ENCODE measurements around the gene TTC12. TPM values are rescaled to one million over a fixed set of nuclear protein-coding genes. Genes with fewer than 3 reads are reported as not detected.

The TTC12 gene
- total RNA-seq, 4 donors from 2014 or later: 2.2 to 14.7 (median 10.8) TPM

DNA sequence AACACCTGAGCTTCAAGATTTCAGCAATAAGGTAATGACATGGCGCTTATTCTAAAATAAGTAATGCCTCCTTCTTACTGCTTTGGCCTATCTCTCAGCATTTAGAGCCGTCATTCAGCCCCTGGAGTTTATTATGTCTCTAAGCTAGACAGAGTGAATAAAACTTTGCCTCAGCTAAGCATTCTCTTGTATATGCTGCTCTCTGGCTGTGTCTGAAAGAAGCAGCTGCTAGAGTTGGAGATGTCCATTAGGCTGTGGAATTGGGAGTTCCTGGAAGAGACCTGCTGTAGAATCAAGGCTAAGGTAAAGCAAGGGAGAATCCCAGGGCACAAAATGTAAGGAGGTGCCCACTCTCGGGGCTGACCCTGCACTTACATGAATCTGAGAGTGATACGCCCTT, 35.5 kb upstream of the TTC12 start:
- intact Hi-C loops (cut with DNase I): no loop called here
- TF ChIP-seq, protein P1, sequence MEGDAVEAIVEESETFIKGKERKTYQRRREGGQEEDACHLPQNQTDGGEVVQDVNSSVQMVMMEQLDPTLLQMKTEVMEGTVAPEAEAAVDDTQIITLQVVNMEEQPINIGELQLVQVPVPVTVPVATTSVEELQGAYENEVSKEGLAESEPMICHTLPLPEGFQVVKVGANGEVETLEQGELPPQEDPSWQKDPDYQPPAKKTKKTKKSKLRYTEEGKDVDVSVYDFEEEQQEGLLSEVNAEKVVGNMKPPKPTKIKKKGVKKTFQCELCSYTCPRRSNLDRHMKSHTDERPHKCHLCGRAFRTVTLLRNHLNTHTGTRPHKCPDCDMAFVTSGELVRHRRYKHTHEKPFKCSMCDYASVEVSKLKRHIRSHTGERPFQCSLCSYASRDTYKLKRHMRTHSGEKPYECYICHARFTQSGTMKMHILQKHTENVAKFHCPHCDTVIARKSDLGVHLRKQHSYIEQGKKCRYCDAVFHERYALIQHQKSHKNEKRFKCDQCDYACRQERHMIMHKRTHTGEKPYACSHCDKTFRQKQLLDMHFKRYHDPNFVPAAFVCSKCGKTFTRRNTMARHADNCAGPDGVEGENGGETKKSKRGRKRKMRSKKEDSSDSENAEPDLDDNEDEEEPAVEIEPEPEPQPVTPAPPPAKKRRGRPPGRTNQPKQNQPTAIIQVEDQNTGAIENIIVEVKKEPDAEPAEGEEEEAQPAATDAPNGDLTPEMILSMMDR (IDR thresholded peaks at IDR 0.05): no peak
- TF ChIP-seq POLR2A (IDR thresholded peaks at IDR 0.05): no peak

DNA sequence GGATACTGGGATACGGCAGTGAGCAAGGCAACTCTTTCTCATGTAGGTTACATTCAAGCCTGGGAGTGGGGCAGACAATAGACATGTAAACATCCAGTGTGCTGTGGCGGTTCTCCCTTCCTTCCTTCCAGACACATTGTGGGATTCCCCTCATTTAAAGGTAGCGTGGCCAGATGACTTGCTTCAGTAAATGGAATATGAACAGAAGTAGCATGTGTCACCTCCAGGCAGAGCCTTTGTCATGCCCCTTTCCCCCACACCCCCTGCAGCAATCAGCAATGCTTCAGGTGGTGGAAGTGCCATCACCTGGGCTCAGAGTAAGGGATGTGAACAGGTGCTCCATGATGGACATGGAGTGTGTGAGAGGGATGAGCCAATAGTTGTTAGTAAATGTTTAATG, 34.8 kb upstream of the TTC12 start:
- H3K27ac ChIP-seq: no peak overlapping the region
- H3K9me3 ChIP-seq: no peaks in the 10 kb centered on the region
- intact Hi-C loops (cut with DNase I): no loop called here
- no peak for DNase-seq
- H3K36me3 ChIP-seq: no peaks in the 10 kb centered on the region
- TF ChIP-seq POLR2A (IDR thresholded peaks at IDR 0.05): no peak
- TF ChIP-seq, protein P1 (IDR thresholded peaks at IDR 0.05): no peak
- H3K4me1 ChIP-seq: no peaks in the 10 kb centered on the region
- no peaks in the 10 kb centered on the region for H3K27me3 ChIP-seq
- WGBS, 2 donors: 74 to 100% methylated on average over 2 to 3 of the region's 3 CpGs
- no peak overlapping the region for H3K4me3 ChIP-seq

More for the DNA sequence above, 35.5 kb upstream of the TTC12 start:
- H3K27me3 ChIP-seq: no peaks in the 10 kb centered on the region
- H3K4me3 ChIP-seq: no peak overlapping the region
- H3K4me1 ChIP-seq: no peaks in the 10 kb centered on the region
- WGBS, 2 donors: 76 to 78% methylated on average over 4 of the region's 4 CpGs
- no peaks in the 10 kb centered on the region for H3K9me3 ChIP-seq
- DNase-seq: no peak
- H3K36me3 ChIP-seq: no peaks in the 10 kb centered on the region
- H3K27ac ChIP-seq: no peak overlapping the region

DNA sequence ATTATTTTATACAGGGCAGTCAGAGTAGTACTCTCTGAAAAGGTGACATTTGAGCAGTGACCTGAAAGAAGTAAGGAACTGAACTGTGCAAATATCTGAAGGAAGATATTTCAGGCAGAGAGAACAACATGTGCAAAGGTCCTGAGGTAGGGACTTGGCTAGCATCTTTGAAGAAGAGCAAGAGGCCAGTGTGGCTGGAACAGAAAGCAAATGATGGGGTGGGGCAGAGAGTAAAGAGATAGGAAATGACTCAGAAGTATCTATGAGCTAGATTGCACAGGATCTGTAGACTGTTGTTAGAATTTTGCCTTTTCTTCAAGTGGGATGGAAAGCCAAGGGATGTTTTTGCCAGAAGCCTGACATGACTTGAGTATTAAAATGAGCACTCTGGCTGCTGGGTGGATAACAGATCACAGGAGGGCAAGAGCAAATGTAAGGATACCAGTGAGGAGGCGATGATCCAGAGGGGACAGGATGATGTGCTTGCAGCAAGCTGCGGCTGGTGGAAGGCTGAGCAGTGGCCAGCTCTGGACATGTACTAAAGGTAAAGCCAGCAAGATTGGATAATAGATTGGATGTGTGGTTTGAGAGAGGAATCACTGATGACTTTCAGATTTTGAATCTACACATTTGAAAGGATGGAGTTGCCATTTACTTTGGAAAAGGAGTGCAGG, 33.2 kb upstream of the TTC12 start:
- Histone ChIP-seq H3K4me3 (no peak overlapping the region), H3K4me1 (no peaks in the 10 kb centered on the region), H3K9me3 (no peaks in the 10 kb centered on the region), H3K27ac (no peak overlapping the region), H3K27me3 (peaks cover 0 to 3% (median 0%) of the 10 kb centered on the region in 4 donors), H3K36me3 (no peaks in the 10 kb centered on the region)
- no peak for TF ChIP-seq POLR2A (IDR thresholded peaks at IDR 0.05)
- TF ChIP-seq, protein P1 (IDR thresholded peaks at IDR 0.05): no peak
- DNase-seq: no peak
- intact Hi-C loops (cut with DNase I): loop anchor here (10.0 kb wide), 1 partner anchor 696 kb away; no protein-coding TSS in a partner anchor
- 77 to 98% methylated on average over 2 of the region's 2 CpGs for WGBS, 2 donors

DNA sequence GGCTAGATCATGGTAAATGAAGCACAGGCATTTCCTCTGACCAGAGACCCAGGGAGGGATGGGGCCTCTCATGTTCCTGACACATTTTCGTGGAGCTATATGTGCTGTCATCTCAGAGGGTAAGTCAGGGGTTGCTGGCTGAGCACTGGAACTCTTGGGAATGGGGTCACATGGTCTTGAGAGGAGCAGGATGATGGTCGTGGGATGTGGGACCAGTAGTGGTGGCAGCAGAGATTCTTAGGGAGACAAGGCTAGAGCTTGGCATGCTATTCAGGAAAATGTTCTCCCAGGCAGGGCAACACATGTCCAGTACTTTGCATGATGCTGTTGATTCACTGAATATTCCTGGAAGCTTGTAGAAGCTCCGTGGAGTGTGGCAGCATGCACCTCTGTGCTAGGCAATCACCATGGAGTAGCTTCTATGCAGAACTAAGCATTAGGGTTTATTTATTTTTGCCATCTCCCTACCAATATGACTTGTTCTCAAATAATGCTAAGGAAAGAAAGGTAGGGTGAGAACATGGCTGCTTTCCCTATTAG, 31.4 kb upstream of the TTC12 start:
- Histone ChIP-seq H3K4me3 (no peak overlapping the region), H3K27ac (no peak overlapping the region), H3K36me3 (no peaks in the 10 kb centered on the region), H3K4me1 (no peaks in the 10 kb centered on the region), H3K9me3 (no peaks in the 10 kb centered on the region), H3K27me3 (peaks cover 0 to 4% (median 0%) of the 10 kb centered on the region in 4 donors)
- no peak for DNase-seq
- 57 to 81% methylated on average over 2 to 3 of the region's 3 CpGs for WGBS, 2 donors
- no peak for TF ChIP-seq POLR2A (IDR thresholded peaks at IDR 0.05)
- TF ChIP-seq, protein P1 (IDR thresholded peaks at IDR 0.05): no peak
- intact Hi-C loops (cut with DNase I): loop anchor here (10.0 kb wide), 1 partner anchor 698 kb away; no protein-coding TSS in a partner anchor

DNA sequence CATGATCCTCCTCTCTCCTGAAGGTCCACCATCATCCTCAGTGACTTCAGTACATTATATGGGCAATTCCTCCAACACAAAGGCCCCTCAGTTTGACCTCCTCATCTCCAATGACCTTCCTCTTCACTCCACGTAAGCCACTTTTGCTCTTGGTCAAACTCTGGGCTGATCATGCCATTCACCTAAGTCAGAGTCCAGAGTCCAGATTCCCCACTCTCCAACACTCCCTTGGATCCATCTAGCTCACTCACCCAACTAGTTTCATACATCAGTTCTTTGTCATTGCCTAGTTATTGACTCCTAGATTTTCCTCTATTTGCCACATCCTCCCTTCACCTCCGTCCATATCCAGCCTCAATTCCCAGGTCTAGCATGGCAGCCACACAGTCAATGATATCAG, 30.5 kb upstream of the TTC12 start:
- TF ChIP-seq POLR2A (IDR thresholded peaks at IDR 0.05): no peak
- TF ChIP-seq, protein P1 (IDR thresholded peaks at IDR 0.05): no peak
- Histone ChIP-seq H3K36me3 (no peaks in the 10 kb centered on the region), H3K4me1 (no peaks in the 10 kb centered on the region), H3K4me3 (no peak overlapping the region), H3K27ac (no peak overlapping the region), H3K9me3 (no peaks in the 10 kb centered on the region), H3K27me3 (peaks cover 0 to 4% (median 0%) of the 10 kb centered on the region in 4 donors)
- intact Hi-C loops (cut with DNase I): loop anchor here (10.0 kb wide), 1 partner anchor 699 kb away; no protein-coding TSS in a partner anchor
- DNase-seq: no peak
- 84 to 88% methylated on average over 2 of the region's 2 CpGs for WGBS, 2 donors

Measured in esophagus squamous epithelium (tissue), 5 donors.